Measurements from ENCODE around the gene TPP1.

TPP1 gene

GRCh38 chr11:6596239-6596877, 22.9 kb downstream of the TPP1 start:
- in situ Hi-C loops (cut with MboI; ENCODE audit: low sequenced_read_pairs), result no loop called here

- in situ Hi-C loops (cut with MboI; ENCODE audit: low sequenced_read_pairs), result no loop called here
Observed at GRCh38 chr11:6594142-6594768, 25.0 kb downstream of the TPP1 start.

GRCh38 chr11:6588018-6588417, 31.2 kb downstream of the TPP1 start:
- in situ Hi-C loops (cut with MboI; ENCODE audit: low sequenced_read_pairs), result no loop called here

GRCh38 chr11:6587360-6587953, 31.8 kb downstream of the TPP1 start:
- in situ Hi-C loops (cut with MboI; ENCODE audit: low sequenced_read_pairs), result no loop called here

DNA sequence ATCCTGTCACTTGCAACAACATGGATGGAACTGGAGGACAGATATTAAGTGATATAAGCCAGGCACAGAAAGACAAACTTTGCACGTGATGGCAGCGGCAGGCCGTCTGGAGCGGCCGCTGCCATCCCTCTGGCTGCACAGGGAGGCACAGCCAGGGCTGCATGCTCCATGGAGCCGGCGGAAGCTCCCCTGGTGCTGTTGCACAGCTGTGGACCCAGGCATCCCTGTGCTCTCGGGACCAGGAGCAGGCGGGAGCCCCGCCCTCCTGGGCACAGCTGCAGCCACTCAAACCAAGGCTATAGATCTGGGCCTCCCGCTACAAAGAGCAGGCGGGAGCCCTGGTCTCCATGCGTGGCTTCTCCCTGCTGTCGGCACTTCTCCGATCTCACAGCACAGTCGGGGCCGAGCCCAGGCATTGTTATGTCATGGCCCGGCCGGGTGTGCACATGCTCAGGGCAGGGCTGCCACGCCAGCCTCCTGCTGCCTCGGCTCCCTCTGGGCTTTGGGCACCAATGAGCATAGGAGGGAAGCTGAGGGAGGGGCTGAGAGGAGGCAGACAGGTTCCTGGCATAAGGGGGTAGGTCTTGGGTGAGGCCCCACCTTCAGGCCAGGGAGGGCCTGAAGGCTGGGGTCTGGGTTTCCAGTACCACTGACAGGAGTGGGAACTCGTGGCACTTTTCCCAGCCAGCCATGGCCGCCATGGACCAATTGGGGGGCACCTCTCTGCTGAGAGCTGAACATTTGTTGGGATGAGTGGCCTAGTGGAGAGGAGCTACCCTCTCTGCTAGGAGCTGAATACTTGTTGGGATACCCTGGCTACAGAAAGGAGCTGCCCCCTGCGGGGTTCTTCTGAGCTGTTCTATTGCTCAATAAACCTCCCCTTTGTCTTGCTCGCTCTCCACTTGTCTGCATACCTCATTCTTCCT, 32.5 kb downstream of the TPP1 start:
- in situ Hi-C loops (cut with MboI; ENCODE audit: low sequenced_read_pairs), result no loop called here

DNA sequence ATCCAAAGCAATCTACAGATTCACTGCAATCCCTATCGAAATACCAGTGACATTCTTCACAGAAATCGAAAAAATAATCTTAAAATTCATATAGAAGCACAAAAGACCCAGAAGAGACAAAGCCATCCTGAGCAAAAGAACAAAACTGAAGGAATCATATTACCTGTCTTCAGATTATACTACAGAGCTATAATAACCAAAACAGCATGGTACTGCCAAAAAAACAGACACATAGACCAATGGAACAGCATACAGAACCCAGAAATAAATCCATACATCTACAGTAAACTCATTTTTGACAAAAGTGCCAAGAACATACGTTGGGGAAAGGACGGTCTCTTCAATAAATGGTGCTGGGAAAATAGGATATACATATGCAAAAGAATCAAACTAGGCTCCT, 34.7 kb downstream of the TPP1 start:
- in situ Hi-C loops (cut with MboI; ENCODE audit: low sequenced_read_pairs), result no loop called here

- in situ Hi-C loops (cut with MboI; ENCODE audit: low sequenced_read_pairs), result no loop called here
Observed at GRCh38 chr11:6583584-6583983, 35.6 kb downstream of the TPP1 start.

- in situ Hi-C loops (cut with MboI; ENCODE audit: low sequenced_read_pairs), result no loop called here
Observed at GRCh38 chr11:6579681-6580080, 39.5 kb downstream of the TPP1 start.

- in situ Hi-C loops (cut with MboI; ENCODE audit: low sequenced_read_pairs), result no loop called here
Observed at GRCh38 chr11:6578134-6578533, 41.1 kb downstream of the TPP1 start.

DNA sequence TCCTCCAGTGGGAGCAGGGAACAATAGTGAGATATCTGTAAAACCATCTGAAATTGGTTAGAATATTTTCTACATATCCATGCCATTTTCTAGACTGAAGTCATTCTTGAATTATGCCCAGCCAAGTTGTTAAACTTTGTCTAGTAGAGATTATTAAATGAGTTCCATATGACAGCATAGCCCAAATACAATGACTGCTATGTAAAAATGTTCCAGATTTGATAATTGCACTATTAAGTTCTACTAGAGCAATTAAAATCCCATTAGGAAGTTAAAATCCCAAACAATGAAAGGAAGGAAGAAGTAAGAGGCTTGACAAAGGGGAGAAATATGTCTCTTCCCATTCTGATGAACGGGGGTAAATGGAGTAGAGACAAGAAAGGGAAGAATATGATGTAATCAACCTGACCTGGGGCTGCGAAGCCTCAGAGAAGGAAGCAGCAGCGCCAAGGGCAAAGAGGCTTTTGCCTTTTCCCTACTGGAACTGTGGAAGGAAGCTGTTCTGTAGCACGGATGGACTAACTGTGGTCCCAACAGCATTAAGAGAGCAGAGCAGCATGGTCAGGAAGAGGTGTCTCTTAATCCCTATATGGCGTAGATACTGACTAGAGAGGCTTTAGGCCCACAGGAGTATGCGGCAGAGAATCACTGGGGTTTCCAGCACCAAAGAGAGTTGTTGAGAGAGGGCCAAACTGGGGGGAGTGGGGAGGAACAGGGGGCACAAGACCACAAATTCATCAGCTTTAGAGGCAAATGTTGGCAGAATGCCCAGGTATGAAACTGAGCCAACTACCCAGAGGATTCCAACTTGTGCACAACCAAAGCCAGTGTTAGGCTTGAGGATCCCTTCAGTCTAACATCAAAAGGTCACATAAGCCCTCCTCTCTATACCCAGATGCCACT, 42.5 kb downstream of the TPP1 start:
- in situ Hi-C loops (cut with MboI; ENCODE audit: low sequenced_read_pairs), result no loop called here

DNA sequence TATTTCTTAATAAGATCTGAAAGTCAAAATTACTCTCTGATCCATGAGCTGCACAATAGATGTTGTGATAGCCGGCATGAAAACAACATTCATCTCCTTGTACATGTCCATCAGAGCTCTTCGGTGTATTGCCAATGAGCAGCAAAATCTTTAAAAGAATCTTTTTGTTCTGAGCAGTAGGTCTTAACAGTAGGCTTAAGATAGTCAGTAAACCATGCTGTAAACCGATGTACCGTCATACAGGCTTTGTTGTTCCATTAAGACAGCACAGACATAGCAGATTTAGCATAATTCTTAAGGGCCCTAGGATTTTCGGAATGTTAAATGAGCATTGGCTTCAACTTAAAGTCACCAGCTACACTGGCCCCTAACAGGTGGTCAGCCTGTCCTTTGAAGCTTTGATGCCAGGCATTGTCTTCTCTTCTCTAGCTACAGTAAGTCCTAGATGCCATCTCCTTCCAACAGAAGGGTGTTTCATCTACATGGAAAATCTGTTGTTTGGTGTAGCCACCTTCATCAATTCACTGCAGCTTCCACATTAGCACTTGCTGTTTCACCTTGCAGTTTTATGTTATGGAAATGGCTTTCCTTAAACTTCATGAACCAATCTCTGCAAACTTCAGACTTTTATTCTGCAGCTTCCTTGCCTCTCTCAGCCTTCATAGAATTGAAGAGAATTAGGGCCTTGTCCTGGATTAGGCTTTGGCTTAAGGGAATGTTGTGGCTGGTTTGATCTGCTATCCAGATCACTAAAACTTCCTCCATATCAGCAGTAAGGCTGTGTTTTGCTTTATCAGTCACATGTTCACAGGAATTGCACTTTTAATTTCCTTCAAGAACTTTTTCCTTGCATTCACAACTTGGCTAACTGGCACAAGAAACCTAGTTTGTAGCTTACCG, 44.2 kb downstream of the TPP1 start:
- in situ Hi-C loops (cut with MboI; ENCODE audit: low sequenced_read_pairs), result no loop called here

DNA sequence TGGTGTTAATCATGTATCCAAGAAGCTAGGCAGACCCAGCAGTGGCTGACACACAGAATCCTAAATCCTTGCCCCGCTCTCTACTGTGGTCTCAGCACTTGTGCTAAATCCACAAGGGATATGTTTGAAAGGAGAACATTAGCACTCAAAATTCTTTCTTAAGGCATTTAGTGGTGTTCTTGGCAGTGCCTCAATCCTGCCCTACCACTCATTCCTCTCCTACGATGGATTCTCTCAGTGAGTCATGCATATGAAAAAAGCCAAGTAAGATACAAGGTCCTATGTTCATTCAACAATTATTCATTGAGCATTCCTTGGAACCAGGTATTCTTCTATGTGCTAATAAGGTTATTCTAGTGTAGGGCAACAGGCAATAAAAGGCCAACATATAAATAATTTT, 47.0 kb downstream of the TPP1 start:
- in situ Hi-C loops (cut with MboI; ENCODE audit: low sequenced_read_pairs), result no loop called here

DNA sequence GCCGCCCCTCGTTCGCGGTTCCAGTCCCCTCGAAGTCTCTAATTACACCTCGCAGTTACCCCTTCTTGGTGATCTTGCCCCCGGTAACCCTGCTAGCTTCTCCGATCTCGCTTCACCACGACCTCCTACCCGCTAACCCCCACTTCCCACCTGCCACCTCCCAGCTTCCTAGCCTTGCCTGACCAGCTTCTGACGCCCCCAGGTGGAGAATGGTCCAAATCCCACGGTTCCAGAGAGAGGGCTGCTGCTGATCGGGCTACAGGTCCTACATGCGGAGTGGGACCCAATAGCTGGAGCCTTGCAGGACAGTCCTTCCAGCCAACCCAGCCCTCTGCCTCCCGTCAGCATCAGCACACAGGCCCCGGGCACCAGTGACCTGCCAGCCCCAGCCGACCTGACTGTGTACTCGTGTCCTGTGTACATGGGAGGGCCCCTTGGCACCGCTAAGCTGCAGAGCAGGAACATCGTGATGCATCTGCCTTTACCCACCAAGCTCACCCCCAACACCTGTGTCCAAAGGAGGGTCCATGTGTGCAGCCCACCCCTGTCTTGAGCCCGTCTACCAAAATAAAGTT, 47.7 kb downstream of the TPP1 start:
- in situ Hi-C loops (cut with MboI; ENCODE audit: low sequenced_read_pairs), result no loop called here

GRCh38 chr11:6570691-6571427, 48.4 kb downstream of the TPP1 start:
- in situ Hi-C loops (cut with MboI; ENCODE audit: low sequenced_read_pairs), result no loop called here

DNA sequence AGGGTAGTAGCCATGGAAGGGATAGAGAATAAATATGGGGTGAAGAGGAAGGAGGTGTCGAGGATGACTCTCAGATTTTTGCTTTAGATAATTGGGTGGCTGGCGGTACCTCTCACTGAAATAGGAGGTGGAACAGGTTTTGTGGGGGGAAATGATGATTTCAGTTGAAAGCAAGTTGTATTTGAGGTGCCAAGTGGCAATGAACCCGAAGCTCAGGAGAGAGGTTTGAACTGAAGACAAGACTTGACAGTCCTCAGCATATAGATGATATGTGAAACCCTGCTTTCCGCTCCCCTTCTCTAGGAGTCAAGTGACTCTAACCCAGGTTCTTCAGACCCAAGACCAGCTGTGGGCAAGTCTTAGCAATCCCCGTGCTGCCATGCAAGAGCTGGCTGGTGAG, 49.5 kb downstream of the TPP1 start:
- in situ Hi-C loops (cut with MboI; ENCODE audit: low sequenced_read_pairs), result no loop called here

- in situ Hi-C loops (cut with MboI; ENCODE audit: low sequenced_read_pairs), result no loop called here
Observed at GRCh38 chr11:6568191-6568918, 50.9 kb downstream of the TPP1 start.

DNA sequence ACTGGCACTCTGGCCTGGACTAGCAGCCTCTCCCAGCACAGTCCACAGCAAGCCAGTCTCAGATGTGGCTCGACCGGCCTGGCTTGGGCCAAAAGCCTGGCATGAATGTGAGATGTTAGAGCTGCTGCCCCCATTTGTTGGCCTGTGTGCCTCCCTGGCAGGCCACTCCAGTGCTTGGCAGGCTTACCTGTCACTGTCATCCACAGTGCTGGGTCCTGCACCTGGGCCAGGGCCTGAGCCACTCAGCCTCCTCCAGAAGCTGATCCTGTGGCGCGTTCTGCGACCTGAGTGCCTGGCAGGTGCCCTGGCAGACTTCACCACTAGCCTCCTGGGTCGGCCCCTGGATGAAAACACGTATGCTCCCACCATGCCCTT, 51.9 kb downstream of the TPP1 start:
- in situ Hi-C loops (cut with MboI; ENCODE audit: low sequenced_read_pairs), result no loop called here
